Astrocyte of the cerebellum (primary cell): Measurements from ENCODE around the gene MEGF6.

Experiments
- DNase-seq: peaks from one replicate; pipeline ENCODE4 v3.0.0-alpha.2; 2011; ENCODE audit warnings: low read depth
- H3K4me3 ChIP-seq: 2 replicates; pipeline ENCODE4 v1.5.1; 2011; ENCODE audit warnings: mild to moderate bottlenecking, low read depth, low read length, moderate library complexity
- in situ Hi-C: cut with HindIII; loops from 2 replicates; pipeline ENCODE4 v1.10.0; 2017; ENCODE audit warnings: low sequenced_read_pairs
- TF ChIP-seq, protein P1 (sequence below): IDR thresholded peaks from 2 replicates; pipeline ENCODE4 v1.5.1; 2012; ENCODE audit warnings: low read length, low read depth, moderate library complexity, mild to moderate bottlenecking; ENCODE audit errors: missing control alignments

MEGF6 gene

DNA sequence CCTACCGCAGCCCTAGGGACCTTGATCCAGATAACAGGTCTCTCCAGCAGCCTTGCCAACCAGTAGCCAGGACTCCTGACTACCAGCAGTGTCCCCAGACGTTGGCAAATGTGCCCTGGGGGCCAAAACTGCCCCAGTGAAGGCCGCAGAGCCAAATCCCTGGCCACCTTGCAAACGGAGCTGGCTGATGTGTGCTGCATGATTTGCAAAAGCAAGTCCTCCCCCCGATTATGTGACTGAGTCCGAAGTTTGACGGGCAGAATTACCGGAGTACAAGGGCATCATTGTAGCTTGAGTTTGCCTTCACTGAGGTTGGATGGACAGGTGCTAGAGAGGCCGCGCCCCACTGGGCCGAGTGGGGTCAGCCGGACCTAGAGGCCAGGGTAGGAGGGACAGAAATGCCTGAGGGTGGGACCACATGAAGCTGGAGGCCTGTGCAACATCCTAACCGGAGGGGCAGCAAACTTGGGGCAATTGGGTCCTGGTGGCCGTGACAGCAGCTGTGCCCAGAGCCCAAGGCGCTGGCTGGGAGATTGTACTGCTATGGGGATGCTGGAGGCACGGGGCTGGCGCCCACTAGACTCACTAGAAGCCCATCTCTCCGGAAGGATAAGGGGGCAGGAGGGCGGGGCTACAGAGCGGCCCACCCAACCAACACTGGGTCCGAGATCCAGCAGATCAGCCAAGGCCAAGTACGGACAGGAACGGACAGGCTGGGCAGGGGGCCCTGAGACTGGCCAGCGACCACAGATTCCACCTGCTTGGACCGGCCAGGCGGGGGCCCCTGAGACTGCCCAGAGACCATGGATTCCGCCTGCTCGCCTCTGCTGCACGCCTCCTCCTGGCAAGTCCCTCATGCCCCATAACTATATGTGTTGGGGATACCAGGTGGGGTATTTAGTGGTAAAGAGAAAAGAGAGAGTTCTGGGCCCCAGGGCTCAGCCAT is 154.1 kb downstream of the MEGF6 start:
- no peak overlapping the region for H3K4me3 ChIP-seq
- TF ChIP-seq, protein P1, sequence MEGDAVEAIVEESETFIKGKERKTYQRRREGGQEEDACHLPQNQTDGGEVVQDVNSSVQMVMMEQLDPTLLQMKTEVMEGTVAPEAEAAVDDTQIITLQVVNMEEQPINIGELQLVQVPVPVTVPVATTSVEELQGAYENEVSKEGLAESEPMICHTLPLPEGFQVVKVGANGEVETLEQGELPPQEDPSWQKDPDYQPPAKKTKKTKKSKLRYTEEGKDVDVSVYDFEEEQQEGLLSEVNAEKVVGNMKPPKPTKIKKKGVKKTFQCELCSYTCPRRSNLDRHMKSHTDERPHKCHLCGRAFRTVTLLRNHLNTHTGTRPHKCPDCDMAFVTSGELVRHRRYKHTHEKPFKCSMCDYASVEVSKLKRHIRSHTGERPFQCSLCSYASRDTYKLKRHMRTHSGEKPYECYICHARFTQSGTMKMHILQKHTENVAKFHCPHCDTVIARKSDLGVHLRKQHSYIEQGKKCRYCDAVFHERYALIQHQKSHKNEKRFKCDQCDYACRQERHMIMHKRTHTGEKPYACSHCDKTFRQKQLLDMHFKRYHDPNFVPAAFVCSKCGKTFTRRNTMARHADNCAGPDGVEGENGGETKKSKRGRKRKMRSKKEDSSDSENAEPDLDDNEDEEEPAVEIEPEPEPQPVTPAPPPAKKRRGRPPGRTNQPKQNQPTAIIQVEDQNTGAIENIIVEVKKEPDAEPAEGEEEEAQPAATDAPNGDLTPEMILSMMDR = no peak
- in situ Hi-C loops = no loop called here
- no peak for DNase-seq

DNA sequence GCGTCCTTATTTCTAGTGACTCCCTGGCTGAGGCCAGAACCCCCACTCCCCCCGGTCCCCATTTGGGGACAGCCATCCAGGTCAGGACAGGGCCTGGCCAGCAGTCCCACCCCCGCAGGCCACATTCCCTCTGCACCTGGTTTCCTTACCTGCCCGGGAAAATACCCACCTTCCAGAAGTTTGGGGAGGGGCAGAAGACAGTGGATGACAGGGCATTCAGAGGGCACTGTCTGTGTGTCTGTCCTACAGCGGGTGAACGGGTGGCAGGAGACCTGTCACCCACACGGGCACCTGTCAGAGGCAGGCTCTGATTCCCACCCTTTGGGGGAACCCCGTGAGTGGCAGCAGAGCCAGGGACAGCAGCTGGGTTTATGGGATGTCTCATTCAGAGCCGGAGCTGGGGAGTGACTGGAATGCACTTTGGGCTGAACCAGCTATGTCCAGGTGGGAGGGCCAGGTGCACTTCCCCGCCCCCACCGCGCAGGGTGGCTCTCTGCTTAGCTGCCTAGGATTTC is 154.8 kb downstream of the MEGF6 start:
- TF ChIP-seq, protein P1 = no peak
- no peak for DNase-seq
- no peak overlapping the region for H3K4me3 ChIP-seq
- in situ Hi-C loops = no loop called here

DNA sequence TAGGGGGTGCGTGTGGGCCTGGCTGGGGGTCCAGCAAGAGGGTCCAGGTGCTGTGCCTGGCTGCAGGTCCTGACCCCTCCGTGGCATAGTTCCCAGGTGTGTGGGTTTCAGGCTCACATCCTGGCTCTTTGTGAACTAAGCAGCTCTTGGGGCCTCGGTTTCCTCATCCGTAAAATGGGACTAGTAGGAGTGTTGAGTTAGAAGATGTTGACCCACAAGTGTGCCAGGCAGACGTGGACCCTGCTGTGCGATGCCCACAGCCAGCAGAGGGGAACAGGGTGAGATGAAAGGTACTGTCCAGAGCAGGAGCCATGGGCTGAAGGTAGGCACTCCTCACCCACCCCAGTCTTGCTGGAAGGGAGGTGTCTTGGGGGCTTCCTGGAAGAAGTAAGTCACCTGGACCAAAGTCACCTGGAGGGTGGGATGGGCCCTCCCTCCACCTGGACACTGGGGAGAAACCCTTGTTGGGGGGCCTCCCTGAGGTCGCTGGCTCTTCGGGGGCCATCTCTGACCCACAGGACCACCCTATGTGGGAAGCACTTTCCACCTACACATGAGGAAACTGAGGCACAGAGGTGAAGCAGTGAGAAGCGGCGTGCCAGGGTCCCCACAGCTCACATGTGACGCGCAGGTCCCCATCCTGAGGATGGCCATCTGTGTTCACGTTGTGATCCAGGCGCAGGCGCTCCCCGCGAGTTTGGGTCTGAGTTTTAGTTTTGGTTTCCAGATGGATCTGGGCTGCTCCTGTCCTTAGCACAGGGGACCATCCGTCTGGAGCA is 155.4 kb downstream of the MEGF6 start:
- no peak for DNase-seq
- no peak overlapping the region for H3K4me3 ChIP-seq
- in situ Hi-C loops = no loop called here
- TF ChIP-seq, protein P1 = no peak

DNA sequence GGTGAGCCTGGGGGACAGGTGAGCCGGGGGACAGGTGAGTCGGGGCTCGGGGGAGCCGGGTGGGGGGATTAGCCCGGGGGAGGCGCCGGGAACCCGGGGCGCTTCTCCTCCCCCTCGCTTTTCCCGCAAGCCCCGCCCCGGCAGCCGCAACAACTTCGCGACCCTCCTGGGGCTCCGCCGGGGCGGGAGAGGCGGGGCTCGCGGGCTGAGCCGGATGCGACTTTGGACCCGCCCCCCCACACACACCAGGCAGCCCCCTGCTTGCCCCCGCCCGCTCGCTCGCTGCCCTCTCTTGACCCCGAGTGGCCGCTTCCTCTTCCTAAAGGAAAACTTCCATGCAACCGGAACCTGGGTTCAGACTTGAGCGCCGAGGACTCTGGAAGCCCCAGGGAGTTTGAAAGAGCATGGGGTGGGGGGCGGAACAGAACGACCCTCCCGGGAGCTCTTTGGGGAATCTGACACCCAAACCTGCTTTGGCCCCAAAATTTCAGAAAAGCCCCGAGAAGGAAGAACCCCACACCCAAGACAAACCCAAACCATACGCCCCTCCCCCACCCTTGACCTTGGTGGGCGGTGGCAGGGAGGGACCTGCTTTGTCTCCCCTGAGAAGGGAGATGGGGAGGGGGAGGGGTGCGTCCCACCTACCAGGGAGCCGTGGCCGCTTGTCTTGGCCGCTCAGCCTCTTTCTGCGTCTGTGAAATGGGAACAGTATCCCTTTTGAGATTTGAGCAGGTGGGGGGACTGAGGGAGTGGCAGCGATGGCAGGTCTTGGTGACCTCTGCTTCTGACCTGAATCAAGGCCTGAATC is 156.3 kb downstream of the MEGF6 start:
- H3K4me3 ChIP-seq = peak overlapping the region; percentile 14
- no peak for DNase-seq
- in situ Hi-C loops = loop anchor here (5.0 kb wide), 1 partner anchor 97 kb away; no protein-coding TSS in a partner anchor
- TF ChIP-seq, protein P1 = no peak

DNA sequence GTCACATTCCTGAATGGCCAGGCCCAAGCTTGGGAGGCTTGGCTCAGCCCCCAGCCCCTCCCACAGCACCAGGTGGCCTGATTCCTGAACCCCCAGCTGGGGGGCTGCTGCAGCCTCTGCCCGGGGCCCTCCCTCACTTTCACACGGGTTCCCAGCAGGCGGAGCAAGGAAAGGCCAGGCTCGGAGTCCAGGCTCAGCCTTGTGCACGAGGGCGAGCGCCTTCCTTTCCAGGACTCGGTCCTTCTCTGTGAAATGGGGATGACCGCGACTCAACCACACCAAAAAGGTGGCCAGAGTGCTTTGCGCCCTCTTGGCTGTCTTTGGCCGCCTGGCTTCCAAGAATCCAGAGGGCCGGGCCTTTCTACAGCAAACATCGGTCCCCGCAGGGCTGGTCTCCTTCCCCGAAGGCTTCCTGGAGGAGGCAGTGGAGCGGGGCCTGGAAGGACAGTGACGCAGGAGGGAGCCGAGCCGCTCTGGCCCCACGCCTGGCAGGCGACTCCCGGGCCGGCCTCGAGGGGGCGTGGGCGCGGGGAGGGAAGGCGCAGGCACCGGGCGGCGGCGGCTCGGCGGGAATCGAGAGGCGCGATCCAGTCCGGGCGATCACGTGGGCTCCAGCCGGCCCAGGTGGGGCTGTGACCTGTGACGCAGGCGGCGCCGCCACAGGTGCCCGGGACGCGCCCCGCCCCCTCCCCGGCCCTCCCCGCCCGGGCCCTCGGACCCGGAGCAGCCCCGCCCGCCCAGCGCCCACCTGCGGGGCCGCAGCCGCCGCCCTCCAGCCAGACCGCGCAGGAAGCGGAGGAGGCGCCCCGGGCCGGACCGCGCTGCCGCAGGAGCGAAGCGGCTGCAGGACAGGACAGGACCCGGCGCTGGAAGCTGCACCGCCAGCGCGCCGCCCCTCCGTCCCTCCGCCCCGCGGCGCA is 157.2 kb downstream of the MEGF6 start, which contains the start of gene ARHGEF16:
Gene ARHGEF16, plus strand, starts transcription at position 775 of the 920 bp plus-strand sequence. CDS start 8,420 bp downstream, outside the sequence.
- TF ChIP-seq, protein P1 = peak; percentile 32
- peak within 1 kb of the TSS; percentile 14 for H3K4me3 ChIP-seq
- no peak for DNase-seq
- in situ Hi-C loops = loop anchor here (5.0 kb wide), 1 partner anchor 98 kb away; no protein-coding TSS in a partner anchor
